ENCODE data around the gene PC.

DNA sequence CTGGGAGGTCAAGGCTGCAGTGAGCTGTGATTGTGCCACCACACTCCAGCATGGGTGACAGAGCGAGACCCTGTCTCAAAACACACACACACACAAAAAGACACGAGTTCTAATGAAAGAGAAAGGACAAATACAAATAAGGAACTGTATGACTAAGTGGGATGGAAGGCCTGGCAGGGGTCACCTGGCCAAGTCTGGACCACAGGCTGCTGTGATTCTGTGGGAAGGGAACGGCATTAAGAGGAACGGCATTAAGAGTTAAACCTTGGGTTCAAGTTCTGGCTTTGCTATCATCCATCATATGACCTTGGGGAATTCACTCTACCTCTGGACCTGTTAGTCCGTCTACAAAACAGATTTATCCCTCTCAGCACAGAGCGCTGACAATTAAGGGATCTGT lies 53.6 kb downstream of the PC start:
- TF ChIP-seq, protein P1, sequence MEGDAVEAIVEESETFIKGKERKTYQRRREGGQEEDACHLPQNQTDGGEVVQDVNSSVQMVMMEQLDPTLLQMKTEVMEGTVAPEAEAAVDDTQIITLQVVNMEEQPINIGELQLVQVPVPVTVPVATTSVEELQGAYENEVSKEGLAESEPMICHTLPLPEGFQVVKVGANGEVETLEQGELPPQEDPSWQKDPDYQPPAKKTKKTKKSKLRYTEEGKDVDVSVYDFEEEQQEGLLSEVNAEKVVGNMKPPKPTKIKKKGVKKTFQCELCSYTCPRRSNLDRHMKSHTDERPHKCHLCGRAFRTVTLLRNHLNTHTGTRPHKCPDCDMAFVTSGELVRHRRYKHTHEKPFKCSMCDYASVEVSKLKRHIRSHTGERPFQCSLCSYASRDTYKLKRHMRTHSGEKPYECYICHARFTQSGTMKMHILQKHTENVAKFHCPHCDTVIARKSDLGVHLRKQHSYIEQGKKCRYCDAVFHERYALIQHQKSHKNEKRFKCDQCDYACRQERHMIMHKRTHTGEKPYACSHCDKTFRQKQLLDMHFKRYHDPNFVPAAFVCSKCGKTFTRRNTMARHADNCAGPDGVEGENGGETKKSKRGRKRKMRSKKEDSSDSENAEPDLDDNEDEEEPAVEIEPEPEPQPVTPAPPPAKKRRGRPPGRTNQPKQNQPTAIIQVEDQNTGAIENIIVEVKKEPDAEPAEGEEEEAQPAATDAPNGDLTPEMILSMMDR (IDR thresholded peaks at IDR 0.05; ENCODE audit: poor library complexity), result no peak
- TF ChIP-seq EZH2phosphoT487 (IDR thresholded peaks at IDR 0.05; ENCODE audit: low read depth, severe bottlenecking, unreplicated experiment), result no peak

Data from hepatocyte (in vitro differentiated cells).